Glutamatergic neuron (in vitro differentiated cells): ENCODE data around the gene BCAS4. TPM values are rescaled to one million over a fixed set of nuclear protein-coding genes. Genes with fewer than 3 reads are reported as not detected.

Experiments
- DNase-seq: peaks from one replicate; pipeline ENCODE4 v3.0.0; 2022
- H3K27ac Mint-ChIP-seq: one replicate; pipeline ENCODE4 v1.8.0; 2020; ENCODE audit warnings: mild to moderate bottlenecking, mixed read lengths, inconsistent platforms; ENCODE audit not compliant: unreplicated experiment
- H3K27me3 Mint-ChIP-seq: one replicate; pipeline ENCODE4 v1.8.0; 2020; ENCODE audit warnings: mild to moderate bottlenecking, moderate library complexity, mixed read lengths, inconsistent platforms; ENCODE audit not compliant: unreplicated experiment
- H3K36me3 Mint-ChIP-seq: one replicate; pipeline ENCODE4 v1.8.0; 2020; ENCODE audit warnings: mild to moderate bottlenecking, mixed read lengths, inconsistent platforms; ENCODE audit not compliant: unreplicated experiment
- H3K4me1 Mint-ChIP-seq: one replicate; pipeline ENCODE4 v1.8.0; 2020; ENCODE audit warnings: mild to moderate bottlenecking, low read depth, mixed read lengths, inconsistent platforms; ENCODE audit not compliant: unreplicated experiment
- H3K4me3 Mint-ChIP-seq: one replicate; pipeline ENCODE4 v1.8.0; 2020; ENCODE audit warnings: mild to moderate bottlenecking, mixed read lengths, inconsistent platforms; ENCODE audit not compliant: unreplicated experiment
- H3K9me3 Mint-ChIP-seq: one replicate; pipeline ENCODE4 v1.8.0; 2020; ENCODE audit warnings: mild to moderate bottlenecking, moderate library complexity, mixed read lengths, inconsistent platforms; ENCODE audit not compliant: unreplicated experiment
- total RNA-seq: library from RNA; stranded (reverse); fragmentation: NEBNext Ultra II Directional; extraction: Animal tissue kit (Norgen Biotek cat#: 25700); gene quantifications from one replicate; pipeline ENCODE4 v1.2.1, GENCODE V29; 2021; ENCODE audit not compliant: unreplicated experiment
- TF ChIP-seq, protein P1 (sequence below): fragments of 200-600 bp; sonication (generic); IDR thresholded peaks from one replicate; pipeline ENCODE4 v1.5.0; 2021; ENCODE audit not compliant: partially characterized antibody, unreplicated experiment

BCAS4 gene
- total RNA-seq, 1 donor from 2014 or later, result 5.5 TPM

DNA sequence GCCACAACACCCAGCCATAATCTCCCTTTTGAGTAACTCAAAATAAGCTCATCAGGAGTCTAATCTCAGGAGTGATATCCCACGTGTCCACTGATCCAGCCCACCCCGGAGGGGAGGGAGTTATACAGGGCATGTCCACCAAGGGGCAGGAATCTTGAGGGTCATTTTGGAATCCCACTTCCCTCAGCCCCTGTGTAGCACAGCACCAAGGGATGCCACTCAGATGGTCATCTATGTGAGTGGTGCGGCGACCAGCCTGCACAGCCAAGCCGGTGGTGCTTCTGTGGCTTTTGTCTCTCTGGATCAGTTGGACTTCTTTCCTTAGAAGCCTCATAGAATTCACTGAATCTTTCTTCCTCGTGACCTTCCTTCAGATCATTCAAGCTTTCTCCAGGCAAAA, 11.0 kb upstream of the BCAS4 start:
- Mint-ChIP-seq H3K27ac (no peak overlapping the region), H3K4me3 (no peak overlapping the region), H3K27me3 (no peaks in the 10 kb centered on the region), H3K4me1 (no peaks in the 10 kb centered on the region), H3K9me3 (peaks cover 2% of the 10 kb centered on the region), H3K36me3 (no peaks in the 10 kb centered on the region)
- DNase-seq, result no peak
- TF ChIP-seq, protein P1, sequence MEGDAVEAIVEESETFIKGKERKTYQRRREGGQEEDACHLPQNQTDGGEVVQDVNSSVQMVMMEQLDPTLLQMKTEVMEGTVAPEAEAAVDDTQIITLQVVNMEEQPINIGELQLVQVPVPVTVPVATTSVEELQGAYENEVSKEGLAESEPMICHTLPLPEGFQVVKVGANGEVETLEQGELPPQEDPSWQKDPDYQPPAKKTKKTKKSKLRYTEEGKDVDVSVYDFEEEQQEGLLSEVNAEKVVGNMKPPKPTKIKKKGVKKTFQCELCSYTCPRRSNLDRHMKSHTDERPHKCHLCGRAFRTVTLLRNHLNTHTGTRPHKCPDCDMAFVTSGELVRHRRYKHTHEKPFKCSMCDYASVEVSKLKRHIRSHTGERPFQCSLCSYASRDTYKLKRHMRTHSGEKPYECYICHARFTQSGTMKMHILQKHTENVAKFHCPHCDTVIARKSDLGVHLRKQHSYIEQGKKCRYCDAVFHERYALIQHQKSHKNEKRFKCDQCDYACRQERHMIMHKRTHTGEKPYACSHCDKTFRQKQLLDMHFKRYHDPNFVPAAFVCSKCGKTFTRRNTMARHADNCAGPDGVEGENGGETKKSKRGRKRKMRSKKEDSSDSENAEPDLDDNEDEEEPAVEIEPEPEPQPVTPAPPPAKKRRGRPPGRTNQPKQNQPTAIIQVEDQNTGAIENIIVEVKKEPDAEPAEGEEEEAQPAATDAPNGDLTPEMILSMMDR, result no peak

DNA sequence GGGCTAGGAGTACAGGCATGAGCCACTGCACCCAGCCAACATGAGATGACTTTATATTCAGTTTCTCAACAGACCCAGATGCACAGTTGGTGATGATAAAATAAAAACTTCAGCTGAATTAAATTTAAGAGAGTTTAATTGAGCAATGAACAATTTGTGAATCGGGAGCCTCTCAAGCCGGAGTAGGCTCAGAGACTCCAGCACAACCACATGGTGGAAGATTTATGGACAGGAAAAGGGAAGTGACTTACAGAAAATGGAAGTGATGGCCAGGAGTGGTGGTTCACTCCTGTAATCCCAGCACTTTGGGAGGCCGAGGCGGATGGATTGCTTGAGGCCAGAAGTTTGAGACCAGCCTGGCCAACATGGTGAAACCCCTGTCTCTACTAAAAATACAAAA, 10.4 kb upstream of the BCAS4 start:
- H3K4me1 Mint-ChIP-seq, result no peaks in the 10 kb centered on the region
- no peaks in the 10 kb centered on the region for H3K36me3 Mint-ChIP-seq
- H3K9me3 Mint-ChIP-seq, result peaks cover 2% of the 10 kb centered on the region
- DNase-seq, result no peak
- TF ChIP-seq, protein P1, result no peak
- no peak overlapping the region for H3K27ac Mint-ChIP-seq
- H3K27me3 Mint-ChIP-seq, result no peaks in the 10 kb centered on the region
- H3K4me3 Mint-ChIP-seq, result no peak overlapping the region

DNA sequence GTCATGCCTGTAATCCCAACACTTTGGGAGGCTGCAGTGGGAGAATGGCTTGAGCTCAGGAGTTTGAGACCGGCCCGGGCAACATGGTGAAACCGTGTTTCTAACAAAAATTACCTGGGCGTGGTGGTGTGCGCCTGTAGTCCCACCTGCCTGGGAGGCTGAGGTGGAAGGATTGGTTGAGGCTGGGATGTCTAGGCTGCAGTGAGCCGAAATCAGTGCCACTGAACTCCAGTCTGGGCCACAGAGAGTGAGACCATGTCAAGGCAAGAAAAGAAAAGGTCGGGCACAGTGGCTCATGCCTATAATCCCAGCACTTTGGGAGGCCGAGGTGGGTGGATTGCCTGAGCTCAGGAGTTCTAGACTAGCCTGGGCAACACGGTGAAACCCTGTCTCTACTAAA, 8.2 kb upstream of the BCAS4 start:
- Mint-ChIP-seq H3K4me3 (no peak overlapping the region), H3K4me1 (peaks cover 3% of the 10 kb centered on the region), H3K9me3 (peaks cover 3% of the 10 kb centered on the region), H3K27ac (no peak overlapping the region), H3K36me3 (no peaks in the 10 kb centered on the region), H3K27me3 (no peaks in the 10 kb centered on the region)
- DNase-seq, result no peak
- TF ChIP-seq, protein P1, result no peak

DNA sequence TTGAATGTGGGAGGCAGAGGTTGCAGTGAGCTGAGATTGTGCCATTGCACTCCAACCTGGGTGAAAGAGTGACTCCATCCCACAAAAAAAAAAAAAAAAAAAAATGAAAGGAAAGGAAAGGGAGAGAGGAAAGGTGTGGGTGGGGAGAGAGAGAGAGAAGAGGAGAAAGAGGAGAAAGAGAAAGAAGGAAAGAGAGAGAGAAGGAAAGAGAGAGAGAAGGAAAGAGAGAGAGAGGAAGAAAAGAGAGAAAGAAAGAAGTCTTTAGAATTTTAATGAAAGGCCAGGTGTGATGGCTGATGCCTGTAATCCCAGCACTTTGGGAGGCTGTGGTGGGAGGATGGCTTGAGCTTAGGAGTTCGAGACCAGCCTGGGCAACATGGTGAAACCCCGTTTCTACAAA, 7.7 kb upstream of the BCAS4 start:
- Mint-ChIP-seq H3K4me3 (no peak overlapping the region), H3K9me3 (peaks cover 3% of the 10 kb centered on the region), H3K27me3 (no peaks in the 10 kb centered on the region), H3K36me3 (no peaks in the 10 kb centered on the region), H3K27ac (no peak overlapping the region), H3K4me1 (peaks cover 3% of the 10 kb centered on the region)
- TF ChIP-seq, protein P1, result no peak
- no peak for DNase-seq

DNA sequence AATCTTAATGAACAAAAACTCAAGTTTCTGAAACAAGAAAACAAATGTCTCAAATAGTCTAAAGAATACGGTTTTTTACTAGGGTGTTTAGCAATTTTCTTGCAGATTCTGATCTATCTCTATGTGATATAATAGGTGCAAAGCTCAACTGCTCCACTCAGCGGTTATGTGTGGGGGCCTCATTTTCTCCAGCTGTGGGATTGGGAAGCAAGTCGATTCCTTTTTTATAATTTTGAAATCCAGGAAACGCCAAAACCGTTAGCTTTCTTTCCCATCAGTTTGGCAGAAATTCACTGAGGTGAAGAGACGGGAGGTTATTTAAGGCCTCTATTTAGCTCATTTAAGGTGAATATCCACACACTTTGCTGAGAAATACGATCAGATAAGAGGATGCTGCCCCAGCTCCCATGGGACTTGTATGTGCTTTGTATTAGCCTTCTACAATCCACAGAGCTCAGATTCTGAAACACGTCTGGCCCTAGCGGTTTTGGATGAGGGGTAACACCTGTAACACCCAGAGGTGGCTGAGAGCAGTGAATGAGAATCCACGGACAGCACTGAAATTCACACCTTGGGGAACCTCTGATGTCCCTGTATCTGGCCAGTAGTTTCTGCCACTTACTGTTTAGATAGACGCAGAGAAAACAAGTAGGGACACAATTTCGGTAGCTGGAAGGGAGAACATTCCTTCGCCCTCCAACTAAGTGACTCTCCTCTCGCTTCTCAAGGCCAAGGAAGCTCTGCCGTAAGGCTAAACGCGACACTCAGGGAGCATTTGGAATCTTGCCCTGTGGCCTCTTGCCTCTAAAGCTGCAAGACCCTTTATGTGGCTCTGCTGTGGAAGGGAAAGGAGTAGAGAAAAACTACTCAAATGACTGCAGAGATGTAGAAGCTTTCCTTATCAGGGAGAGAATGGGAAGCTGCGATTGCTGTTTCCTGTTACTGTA, 6.5 kb upstream of the BCAS4 start:
- Mint-ChIP-seq H3K36me3 (no peaks in the 10 kb centered on the region), H3K27ac (no peak overlapping the region), H3K4me3 (no peak overlapping the region), H3K27me3 (no peaks in the 10 kb centered on the region), H3K4me1 (peaks cover 8% of the 10 kb centered on the region), H3K9me3 (peaks cover 5% of the 10 kb centered on the region)
- TF ChIP-seq, protein P1, result no peak
- no peak for DNase-seq
